HG02852 (cell line): ENCODE results near the gene RAI14.
"Not testable (repeated sequence)": the region's sequence is repeated elsewhere in the genome, so short reads cannot be mapped to it uniquely, and the experiment has no call there.

Experiments used
- ATAC-seq: cut with Tn5 transposase; IDR thresholded peaks from one replicate; pipeline ENCODE4 v1.9.1; 2021; ENCODE audit warnings: mild to moderate bottlenecking, moderate library complexity; ENCODE audit not compliant: unreplicated experiment

RAI14 gene

DNA sequence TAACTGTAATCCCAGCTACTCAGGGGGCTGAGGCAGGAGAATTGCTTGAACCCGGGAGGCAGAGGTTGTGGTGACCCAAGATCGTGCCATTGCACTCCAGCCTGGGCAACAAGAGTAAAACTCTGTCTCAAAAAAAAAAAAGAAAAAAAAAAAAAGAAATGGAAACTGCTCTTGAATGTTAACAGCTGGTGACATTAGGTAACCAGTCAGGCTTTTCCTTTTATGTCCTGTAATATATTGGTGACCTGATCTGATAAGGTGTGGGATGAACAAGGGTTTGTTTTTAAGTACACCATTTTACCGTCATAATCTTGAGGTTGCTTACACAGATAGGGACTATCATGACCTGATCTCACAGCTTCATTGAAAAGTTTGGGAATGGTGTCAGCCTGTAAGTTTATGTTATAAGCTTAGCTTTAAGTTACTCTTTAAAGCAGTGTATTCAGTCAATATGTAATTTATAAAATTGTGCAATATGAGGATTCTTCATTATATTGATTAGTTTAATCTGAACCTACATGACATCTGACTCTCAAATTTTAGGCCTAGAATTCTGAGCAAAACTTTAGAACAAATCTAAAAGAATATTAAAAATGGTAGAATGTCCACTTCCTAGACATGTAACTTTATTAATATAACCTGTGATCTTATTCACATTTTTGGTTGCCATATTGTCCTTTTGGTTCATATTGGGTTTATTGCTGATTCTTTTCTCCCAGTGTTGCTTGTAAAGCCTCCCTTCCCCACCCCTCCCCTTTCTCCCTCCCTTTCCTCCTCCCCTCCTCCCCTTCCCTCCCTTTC is 41.4 kb downstream of the RAI14 start:
- no peak for ATAC-seq

DNA sequence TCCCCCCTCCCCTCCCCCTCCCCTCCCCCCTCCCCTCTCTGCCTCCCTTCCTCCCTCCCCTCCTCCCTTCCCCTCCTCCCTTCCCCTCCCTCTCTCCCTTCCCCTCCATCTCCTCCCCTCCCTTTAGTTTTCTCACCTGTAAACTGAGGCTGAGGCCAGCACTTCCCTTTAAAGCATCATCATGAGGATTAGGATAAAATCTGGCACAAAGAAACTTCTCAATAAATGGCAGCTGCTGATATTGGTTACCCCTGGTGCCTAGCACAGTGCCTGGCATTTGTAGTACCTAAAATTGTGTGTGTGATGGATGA is 41.9 kb downstream of the RAI14 start:
- no peak for ATAC-seq

DNA sequence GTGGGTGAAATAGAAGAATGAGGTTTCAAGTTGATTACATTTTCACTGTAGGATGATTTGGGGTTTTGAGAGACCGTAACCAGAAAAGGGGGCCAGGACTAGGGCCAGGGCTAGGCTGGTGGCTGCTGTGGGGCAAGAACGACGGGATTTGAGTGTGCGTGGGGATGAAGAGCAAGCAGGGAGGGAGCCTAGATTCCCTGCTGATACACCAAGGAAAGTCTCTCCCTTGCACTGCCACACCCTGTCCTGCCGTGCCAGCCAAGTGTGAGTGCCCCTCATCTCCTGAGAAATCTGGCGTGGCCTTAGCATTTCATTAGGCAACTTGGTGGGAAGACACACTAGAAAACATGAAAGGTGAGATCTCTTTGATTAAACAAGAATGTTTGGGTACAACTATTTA is 42.6 kb downstream of the RAI14 start:
- no peak for ATAC-seq

DNA sequence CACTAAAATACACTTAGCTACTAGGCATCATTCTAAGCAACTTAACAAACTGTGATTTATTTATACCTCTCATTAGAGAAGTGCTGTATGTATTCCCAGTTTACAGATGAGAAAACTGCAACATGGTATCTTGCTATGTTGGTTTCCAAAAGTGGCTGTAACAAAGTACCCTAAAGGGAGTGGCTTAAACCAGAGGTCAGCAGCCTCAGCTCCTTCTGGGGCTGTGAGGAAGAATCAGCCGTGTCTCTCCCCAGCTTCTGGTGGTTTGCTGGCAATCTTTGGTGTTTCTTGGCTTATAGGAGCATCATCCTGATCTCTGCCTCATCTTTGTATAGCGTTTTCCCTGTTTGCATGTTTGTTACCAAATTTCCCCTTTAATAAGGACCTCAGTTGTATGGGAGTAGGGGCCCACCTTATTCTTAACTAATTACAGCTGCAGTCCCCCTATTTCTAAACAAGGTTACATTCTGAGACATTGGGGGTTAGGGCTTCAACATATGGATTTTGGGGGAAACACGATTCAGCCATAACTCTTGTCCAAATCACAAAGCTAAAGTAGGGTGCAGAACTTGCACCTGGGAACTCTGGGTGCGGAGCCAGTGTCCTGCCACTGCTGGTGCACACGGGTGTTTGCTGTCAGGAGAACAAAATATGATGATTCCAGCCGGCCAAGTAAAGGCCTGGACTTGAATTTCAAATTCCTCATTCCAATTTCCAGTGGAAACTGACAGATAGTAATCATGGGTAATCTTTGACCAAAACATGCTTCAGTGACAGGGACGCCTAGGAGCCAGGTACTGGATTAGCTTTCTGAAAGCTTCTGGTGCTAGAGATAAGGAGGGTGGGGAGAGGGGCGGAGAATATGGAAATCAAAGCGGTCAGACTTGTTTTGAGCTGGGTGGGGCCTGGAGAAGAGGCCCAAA is 43.3 kb downstream of the RAI14 start:
- ATAC-seq: no peak

DNA sequence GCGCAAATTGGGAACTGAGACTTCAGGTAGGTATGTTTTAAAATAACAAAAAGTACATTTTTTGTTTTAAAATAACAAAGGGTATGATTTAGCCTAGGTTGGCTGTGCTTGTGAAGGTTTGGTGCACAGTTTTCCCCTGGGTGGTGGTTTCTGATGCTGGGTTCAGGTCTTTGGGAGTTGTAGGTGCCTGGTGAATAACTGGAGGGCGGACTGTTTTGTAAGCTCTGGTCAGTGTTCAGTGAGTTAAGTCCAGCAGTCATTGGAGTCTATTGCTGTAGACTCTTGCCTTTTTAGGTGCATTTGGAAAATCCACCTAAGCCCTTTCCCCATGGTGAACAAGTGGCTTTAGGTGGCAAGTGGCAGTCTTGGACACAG is 43.9 kb downstream of the RAI14 start:
- no peak for ATAC-seq

DNA sequence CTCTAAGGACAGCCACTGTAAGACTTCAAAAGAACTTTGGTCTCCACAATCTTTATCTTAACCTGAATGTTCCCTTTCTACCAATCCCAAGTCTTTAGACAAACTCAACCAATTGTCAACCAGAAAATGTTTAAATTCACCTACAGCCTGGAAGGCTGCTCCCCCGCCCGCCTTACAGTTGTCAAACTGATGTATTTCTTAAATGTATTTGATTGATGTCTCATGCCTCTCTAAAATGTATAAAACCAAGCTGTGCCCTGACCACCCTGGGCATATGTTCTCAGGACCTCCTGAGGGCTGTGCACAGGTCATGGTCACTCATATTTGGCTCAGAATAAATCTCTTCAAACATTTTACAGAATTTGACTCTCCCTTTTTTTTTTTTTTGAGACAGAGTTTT is 45.3 kb downstream of the RAI14 start:
- not testable (repeated sequence) for ATAC-seq

DNA sequence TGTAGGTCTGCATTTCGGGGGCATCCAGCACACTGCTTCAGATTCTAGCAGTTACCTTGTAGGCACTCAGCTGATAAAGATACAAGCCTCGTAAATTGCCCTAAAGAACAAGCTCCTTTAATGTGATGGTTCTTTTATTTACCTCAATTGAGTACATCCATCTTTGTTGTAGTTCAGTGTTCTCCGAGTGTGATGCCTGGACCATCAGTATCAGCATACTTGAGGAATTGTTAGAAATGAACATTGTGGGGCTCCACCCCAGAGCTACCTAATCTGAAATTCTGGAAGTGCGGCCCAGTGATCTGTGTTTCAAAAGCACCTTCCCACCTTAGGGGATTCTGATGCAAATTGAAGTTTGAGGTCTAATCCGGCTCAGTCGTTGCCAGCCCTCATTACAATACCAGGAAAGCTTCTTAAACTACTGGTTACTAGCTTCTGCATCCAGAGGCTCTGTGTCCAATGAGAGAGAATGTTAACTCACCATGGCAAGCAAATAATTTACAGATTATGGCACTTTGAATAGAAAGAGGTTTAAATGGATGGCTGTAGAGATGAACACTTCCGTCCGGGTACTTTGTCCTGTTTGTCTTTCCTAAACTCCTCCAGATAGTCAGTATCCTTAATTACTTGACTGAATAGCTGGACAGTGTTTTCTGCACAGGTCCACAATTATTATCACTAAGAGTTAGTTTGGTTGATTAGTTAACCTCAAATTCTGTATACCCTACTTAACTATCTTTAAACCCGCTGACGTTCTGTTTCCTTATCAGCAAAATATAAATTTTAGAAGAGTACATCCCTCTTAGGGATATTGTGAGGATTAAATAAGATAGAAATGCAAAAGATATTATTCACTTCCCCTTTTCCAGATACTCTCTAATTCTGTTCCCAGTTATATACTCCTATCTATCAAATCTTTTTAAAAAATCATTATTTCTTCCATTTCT is 47.9 kb downstream of the RAI14 start:
- no peak for ATAC-seq

DNA sequence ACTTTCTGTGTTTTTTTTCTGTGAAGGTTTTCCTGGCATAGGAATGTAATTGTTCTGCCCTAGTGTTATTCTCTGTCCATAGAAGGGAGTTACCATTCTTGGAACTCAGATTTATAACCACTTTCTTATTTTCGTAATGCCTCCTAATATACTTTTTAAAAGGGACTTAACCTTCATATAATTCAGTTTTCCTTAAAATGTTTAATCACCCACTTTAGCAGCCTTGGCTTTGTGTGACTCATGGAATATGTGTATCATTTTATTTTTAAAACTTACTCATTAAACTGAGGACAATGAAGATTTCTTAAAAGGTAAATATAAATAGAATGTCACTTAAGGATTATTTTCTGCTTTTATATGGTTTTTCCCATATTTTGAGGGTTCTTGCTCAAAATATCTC is 50.0 kb downstream of the RAI14 start:
- no peak for ATAC-seq

DNA sequence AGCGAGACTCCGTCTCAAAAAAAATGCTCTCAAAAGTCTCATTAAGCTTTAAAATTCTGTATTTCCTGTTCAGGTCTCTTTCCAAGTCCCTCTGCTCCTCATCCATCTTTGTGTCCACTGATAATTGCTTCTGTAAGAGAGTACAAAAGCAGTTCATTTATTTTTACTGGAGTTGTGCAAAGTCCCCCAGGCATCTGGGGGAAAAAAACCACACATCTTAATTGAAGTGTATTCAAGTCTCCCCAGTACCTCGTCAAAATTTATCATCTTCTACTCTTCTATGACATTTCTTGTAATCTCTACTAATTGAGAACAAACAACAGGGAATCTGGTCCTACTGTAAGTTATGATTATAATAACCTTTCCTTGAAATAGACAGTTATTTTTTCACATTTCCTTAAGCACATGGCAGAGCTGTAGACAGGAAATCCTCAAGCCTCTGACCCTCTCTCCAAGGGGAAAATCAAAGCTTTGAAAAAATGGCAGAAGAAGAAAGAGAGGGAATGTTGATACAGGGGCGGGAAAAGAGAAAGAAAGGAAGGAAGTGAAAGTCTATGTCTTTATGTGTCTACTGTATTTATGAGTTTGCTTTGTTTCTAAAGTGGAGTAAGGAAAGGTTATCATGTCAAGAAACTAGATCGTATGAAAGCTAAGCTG is 51.5 kb downstream of the RAI14 start:
- no peak for ATAC-seq

DNA sequence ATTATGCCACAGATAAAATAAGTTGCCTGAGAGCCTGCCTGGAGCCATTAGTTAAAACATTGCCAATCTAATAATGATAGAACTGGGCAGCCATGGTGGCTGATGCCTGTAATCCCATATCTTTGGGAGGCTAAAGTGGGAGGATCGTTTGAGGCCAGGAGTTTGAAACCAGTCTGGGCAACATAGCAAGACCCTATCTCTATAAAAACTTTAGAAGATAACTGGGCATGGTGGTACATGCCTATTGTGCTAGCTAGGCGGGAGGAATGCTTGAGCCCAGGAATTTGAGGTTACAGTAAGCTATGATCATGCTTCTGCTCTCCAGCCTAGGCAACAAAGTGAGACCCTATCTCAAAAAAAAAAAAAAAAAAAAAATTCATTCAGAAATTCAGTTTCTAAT is 52.6 kb downstream of the RAI14 start:
- ATAC-seq: no peak

DNA sequence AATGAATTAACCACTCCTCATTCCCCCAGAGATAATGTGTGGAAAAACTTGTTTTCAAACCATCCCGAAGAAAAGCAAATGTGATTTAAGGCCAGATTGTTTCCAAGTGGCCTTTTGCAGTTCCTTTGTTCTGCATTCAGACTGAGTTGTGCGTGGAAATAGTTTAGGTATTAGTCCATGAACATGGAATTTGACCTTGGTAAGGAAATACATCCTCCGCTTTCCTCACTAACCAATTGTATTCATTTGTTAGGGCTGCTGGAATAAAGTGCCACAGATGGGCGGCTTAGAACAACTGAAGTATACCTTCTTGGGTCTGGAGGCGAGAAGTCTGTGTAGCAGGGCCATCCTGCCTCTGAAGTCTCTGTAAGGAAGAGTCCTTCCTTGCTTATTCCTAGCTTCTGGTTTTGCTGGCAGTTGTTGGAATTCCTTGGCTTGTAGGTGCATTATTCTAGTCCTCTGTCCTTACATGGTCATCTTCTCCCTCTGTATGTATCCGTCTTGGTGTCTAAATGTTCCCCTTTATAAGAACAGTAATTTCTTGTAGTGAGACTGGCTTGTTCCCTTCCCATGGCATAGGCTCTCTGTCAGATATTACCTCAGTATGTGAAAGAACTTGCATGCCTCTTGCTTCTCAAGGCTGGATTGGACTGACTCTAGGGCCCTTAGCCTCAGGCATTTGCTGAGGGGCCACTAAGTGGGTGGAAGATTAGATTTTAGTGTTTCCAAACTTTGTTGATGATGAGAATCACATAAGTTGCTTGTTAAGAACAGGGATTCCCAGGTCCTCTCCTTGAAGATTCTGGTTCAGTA is 53.9 kb downstream of the RAI14 start:
- ATAC-seq: no peak

DNA sequence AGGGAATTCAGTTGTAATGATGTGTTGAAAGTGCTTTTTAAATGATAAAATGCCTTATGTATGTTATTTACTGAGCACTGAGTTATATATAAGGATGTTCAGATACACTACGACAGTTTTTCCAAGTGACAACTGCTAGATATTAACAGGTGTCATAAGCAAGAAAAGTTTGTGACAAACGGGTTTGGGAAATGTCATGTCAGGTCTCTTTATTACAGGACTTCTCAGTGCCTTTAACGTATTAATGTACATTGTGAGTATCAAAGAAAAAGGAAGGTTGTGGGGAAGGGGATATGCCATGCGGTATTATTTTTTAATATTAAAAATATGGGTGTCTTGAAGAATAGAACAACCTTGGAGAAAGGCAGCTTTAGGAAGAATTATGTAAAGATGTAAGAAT is 56.4 kb downstream of the RAI14 start:
- ATAC-seq: no peak

DNA sequence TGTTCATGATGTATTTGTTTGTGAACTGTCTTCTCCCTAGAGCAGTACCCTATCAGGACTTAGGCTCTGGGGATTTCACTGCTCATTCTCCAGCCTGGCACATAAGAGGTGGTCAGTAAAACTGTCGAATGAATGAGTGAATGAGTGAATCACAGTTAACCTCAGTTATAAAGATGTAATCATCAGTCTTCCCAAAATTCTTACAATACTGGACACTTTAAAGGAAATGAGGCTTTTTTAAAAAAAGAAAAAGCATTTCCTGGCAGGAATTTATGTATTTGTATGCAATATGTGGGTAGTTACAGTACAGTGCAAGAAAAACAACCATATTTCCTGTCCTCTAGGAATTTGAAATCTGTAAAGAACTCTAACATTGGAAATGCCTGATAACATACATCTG is 59.6 kb downstream of the RAI14 start:
- ATAC-seq: no peak

DNA sequence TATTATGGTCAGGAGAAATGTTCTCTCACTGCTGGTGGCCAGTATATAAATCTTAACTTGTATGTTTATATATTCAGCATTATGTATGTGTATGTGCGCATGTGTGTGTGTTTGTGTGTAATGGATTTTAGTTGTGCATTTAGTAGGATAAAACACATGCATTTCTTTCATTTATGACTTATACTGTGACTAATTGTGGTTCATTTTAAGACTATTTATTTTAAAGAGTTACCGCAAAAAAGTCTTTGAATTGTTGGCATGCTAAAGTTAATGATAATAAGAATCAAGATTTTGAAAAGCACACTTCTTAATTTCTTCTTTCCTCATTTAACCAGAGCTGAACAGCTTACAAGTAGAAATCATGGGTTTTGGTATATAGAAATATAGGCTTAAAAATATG is 60.9 kb downstream of the RAI14 start:
- no peak for ATAC-seq

DNA sequence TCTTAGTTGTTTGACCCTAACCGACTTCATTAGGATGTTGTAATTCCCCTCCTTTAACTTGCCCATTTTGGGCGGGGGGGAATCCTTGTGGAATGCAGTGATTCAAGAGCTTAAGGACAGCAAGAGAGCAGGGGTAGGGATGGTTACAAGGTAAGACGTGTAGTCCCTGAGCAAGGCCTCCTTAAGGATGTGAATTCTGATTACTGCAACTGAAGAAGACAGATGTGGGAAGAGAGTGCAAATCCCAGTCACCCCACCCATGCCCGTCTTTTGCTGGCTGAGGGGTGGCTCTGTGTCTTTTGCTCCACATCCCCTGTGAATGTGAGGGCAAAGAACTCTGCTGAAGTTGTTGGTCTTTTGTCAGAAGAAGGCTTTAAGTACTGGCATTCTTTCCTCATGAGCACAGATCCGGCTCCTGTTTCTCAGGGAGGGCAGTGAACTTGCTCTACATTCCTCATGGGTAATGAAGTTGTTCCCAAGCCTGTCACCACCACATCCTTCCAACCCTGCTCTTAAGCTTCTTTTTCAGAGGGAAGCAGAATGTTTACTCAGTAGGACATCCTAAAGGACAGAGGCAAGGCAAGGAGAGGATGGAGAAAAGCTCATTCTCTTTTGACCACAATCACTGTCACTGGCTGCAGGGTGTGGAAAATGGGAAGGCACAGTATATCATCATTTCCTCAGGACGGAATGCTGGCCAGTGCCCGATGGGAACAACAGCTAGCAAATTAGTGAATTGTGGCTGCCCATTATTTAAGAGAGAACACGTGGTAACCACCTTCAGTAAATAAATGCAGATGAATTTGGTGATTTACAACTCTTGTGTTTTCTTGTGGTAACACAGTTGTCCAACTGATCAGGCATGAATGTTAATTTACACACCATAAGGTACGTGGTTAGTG is 61.5 kb downstream of the RAI14 start:
- ATAC-seq: no peak

DNA sequence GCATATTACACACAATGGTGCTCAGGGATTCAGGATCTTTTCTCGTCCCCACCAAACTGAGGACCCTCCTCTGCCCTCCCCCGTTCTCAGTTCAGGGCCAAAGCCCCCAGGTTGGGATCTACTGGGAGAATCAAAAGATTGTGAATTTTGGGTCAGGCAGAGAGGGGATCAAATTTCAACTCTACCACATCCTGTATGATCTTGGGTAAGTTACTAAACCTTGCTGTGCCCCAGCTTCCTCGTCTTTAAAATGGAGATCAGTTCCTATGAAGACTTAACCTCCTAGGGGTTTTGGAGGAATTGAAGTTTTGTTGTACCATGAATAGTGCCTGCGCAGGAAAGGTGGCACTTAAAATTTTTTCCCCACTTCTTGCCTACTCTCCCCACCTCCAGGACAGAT is 62.4 kb downstream of the RAI14 start:
- no peak for ATAC-seq

DNA sequence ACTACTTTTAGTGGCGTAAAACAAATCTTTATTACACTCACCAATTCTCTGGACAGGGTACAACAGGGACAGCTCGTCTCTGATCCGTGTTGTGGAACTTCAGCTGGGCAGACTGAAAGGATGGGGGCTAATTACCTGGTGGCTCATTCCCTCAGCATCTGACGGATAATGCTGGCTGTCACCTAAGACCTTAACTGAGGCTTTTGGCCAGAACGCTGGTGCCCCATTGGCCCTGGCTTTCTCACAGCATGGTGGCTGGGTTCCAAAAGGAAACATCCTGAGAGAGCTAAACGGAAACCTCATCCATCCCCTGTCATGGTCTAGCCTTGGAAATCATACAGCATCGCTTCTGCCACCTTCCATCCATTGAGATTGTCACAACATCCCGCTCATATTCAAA is 62.9 kb downstream of the RAI14 start:
- ATAC-seq: no peak

DNA sequence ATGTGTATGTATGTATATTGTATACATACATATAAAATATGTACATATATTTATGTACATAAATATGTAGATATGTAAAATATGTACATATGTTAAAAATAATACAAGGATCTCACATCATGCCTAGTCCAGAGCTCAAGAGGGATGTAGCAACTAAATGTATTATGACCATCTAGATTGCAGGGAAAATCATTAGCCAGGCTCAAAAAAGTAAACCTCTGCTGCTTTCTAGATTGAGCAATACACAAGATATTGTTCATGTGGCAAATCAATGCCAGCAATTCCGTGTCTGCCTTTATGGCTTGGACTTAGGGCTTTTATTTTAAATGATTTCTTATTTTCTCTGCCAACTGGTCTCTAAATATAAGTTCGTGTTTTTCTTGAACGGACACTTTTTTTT is 65.2 kb downstream of the RAI14 start:
- ATAC-seq: no peak

DNA sequence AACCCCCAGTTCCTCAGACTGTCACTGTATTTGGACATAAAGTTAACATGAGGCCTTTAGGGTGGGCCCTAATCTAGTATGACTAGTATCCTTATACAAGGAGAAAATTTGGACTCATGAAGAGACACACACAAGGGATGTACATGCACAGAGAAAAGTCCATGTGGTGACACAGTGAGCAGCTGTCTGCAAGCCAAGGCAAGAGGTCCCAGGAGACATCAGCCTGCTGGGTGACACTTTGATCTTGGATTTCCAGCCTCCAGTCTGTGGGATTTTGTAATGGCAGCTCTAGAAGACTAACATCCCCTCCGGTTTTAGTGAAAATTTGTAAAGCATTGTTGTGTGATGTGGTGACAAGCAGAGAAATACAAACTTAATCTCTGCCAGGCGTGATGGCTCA is 66.1 kb downstream of the RAI14 start:
- ATAC-seq: no peak
